ENCODE measurements around the gene NSUN7. TPM values are rescaled to one million over a fixed set of nuclear protein-coding genes. Genes with fewer than 3 reads are reported as not detected.

The NSUN7 gene
- total and polyA plus RNA-seq, 8 donors: 5.3 to 19.1 (median 15.6) TPM

GRCh38 chr4:40728333-40728732 is 21.4 kb upstream of the NSUN7 start:
- intact Hi-C loops (cut with DNase I): no loop called here
- Histone ChIP-seq H3K9me3 (no peaks in the 10 kb centered on the region), H3K27me3 (no peaks in the 10 kb centered on the region), H3K4me1 (peaks cover 0 to 42% of the 10 kb centered on the region in 2 donors), H3K27ac (no peak overlapping the region), H3K36me3 (no peaks in the 10 kb centered on the region), H3K4me3 (no peak overlapping the region)
- no peak for TF ChIP-seq CTCF (IDR thresholded peaks at IDR 0.05)
- ATAC-seq (no peak), DNase-seq (no peak)

- H3K36me3 ChIP-seq: no peaks in the 10 kb centered on the region
- peak overlapping the region in 1 of 2 donors; percentile 92 for H3K27ac ChIP-seq
- TF ChIP-seq CTCF (IDR thresholded peaks at IDR 0.05): no peak
Measured at GRCh38 chr4:40729555-40729954, 20.2 kb upstream of the NSUN7 start.

GRCh38 chr4:40730091-40730679 is 19.6 kb upstream of the NSUN7 start:
- DNase-seq (no peak), ATAC-seq (no peak)
- no peak for TF ChIP-seq CTCF (IDR thresholded peaks at IDR 0.05)
- intact Hi-C loops (cut with DNase I): no loop called here
- Histone ChIP-seq H3K27ac (peak overlapping the region in 1 of 2 donors; percentile 92), H3K36me3 (no peaks in the 10 kb centered on the region), H3K4me1 (peaks cover 0 to 40% of the 10 kb centered on the region in 2 donors), H3K9me3 (no peaks in the 10 kb centered on the region), H3K4me3 (no peak overlapping the region), H3K27me3 (no peaks in the 10 kb centered on the region)

More at GRCh38 chr4:40729555-40729954, 20.2 kb upstream of the NSUN7 start:
- ATAC-seq (no peak), DNase-seq (no peak)
- Histone ChIP-seq H3K4me1 (peaks cover 0 to 40% of the 10 kb centered on the region in 2 donors), H3K27me3 (no peaks in the 10 kb centered on the region), H3K4me3 (no peak overlapping the region), H3K9me3 (no peaks in the 10 kb centered on the region)
- intact Hi-C loops (cut with DNase I): no loop called here

- no peak overlapping the region for H3K4me3 ChIP-seq
- TF ChIP-seq CTCF (IDR thresholded peaks at IDR 0.05): no peak
- H3K9me3 ChIP-seq: no peaks in the 10 kb centered on the region
- no peak for DNase-seq
- H3K27me3 ChIP-seq: no peaks in the 10 kb centered on the region
- ATAC-seq: no peak
- no peaks in the 10 kb centered on the region for H3K36me3 ChIP-seq
- H3K4me1 ChIP-seq: peaks cover 0 to 40% of the 10 kb centered on the region in 2 donors
- intact Hi-C loops (cut with DNase I): no loop called here
- H3K27ac ChIP-seq: peak overlapping the region; percentile 69 to 92
Measured at GRCh38 chr4:40731361-40731760, 18.4 kb upstream of the NSUN7 start.

GRCh38 chr4:40731792-40732245 is 17.9 kb upstream of the NSUN7 start:
- Histone ChIP-seq H3K36me3 (no peaks in the 10 kb centered on the region), H3K9me3 (no peaks in the 10 kb centered on the region), H3K4me1 (peaks cover 0 to 40% of the 10 kb centered on the region in 2 donors), H3K27me3 (no peaks in the 10 kb centered on the region), H3K4me3 (no peak overlapping the region), H3K27ac (peak overlapping the region; percentile 69 to 92)
- TF ChIP-seq CTCF (IDR thresholded peaks at IDR 0.05): no peak
- ATAC-seq (peak; percentile 87), DNase-seq (peak in 3 of 4 donors; percentile 29 to 75 (median 60))
- intact Hi-C loops (cut with DNase I): no loop called here

Measured in left lung (tissue), 10 donors.